ENCODE measurements around the gene KCNMA1.

KCNMA1 gene

DNA sequence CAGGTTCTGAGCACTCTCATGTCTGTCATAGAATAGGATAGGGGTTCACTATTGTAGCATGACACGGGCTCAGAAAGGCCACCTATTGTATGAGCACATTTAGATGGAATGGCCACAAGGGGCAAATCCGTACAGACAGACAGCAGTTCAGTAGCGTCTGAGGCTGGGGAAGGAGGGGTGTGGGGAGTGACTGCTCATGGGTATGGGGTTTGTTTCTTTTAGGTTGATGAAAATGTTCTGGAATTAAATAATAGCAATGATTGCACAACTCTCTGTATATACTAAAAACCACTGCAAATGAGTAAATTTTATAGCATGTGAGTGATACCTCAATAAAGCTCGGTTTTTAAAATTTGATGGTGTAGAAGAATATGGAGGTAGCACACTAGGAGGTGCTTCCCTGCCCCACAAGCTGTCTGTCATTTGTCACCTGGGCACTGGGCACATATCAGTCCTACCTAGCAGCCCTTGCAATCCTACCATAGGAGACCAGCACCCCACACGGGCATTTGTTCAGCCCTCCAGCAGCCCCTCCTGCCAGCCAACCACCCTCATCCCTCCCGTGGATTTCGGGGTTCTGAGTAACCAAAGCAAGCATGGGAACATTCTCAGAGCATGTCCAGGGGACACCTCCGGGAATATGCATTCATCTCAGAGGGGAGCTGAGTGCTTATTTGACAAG, 35.2 kb downstream of the KCNMA1 start:
- Histone ChIP-seq H3K4me3 (peak overlapping the region in 8 of 10 experiments; percentile 37 to 51 (median 41); a peak in 12 of 20 replicates), H3K36me3 (no peaks in the 10 kb centered on the region), H3K9ac (peak overlapping the region in 9 of 11 experiments; percentile 28 to 57 (median 53); a peak in 15 of 22 replicates), H3K4me1 (peaks cover 51 to 81% (median 71%) of the 10 kb centered on the region in 10 experiments), H4K20me1 (peaks cover 0 to 71% (median 0%) of the 10 kb centered on the region in 11 experiments; a peak in 2 of 22 replicates), H3K9me3 (replicated peaks in 1 of 11) (0 out of 22 replicates have a peak, but pooled peaks cover 0 to 4% (median 0%) of the 10 kb centered on the region in 11 experiments), H3K4me2 (peak overlapping the region; percentile 70 to 96 (median 88)), H3K27ac (peak overlapping the region in 9 of 11 experiments; percentile 17 to 75 (median 59); a peak in 18 of 22 replicates), H3K27me3 (no peaks in the 10 kb centered on the region)
- TF ChIP-seq Cebpa-rat (IDR thresholded peaks at IDR 0.05): peak in 2 of 11 experiments; percentile 22 to 61; a peak in 1 of 22 replicates

GRCh38 chr10:77601488-77601887, 36.1 kb downstream of the KCNMA1 start:
- no peak for TF ChIP-seq Cebpa-rat (IDR thresholded peaks at IDR 0.05)
- no peak overlapping the region for H3K9ac ChIP-seq

GRCh38 chr10:77600640-77601039, 37.0 kb downstream of the KCNMA1 start:
- TF ChIP-seq Cebpa-rat (IDR thresholded peaks at IDR 0.05): no peak

More at GRCh38 chr10:77601488-77601887, 36.1 kb downstream of the KCNMA1 start:
- H4K20me1 ChIP-seq: peaks cover 0 to 71% (median 0%) of the 10 kb centered on the region in 11 experiments; a peak in 2 of 22 replicates
- peak overlapping the region; percentile 70 to 96 (median 88); a peak in 20 of 22 replicates for H3K4me2 ChIP-seq
- peaks cover 43 to 72% (median 62%) of the 10 kb centered on the region in 10 experiments for H3K4me1 ChIP-seq
- 0 out of 22 replicates have a peak, but pooled peaks cover 0 to 4% (median 0%) of the 10 kb centered on the region in 11 experiments for H3K9me3 ChIP-seq (replicated peaks in 1 of 11)
- H3K36me3 ChIP-seq: no peaks in the 10 kb centered on the region
- H3K27me3 ChIP-seq: no peaks in the 10 kb centered on the region
- no peak overlapping the region for H3K4me3 ChIP-seq
- peak overlapping the region in 2 of 11 experiments; percentile 59 to 75; a peak in 2 of 22 replicates for H3K27ac ChIP-seq

DNA sequence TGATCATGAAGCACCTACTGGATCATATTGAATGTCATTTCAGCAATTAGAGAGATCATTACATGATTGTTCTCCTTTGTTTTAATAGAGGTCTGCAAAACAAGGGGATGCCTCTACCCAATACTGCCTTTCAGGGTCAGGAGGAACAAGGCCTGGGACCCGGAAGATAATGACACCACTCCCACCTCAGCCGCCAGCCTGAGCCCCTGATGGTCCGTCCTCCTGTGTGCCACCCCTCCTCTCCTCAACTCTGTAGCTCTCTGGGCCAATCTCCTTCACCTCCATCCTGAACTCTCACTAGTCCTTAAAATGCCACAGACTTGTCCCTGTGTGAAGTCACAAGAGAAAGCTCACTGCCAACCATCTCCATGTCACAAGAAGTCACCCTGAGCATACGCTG, 38.0 kb downstream of the KCNMA1 start:
- Histone ChIP-seq H3K27ac (no peak overlapping the region), H3K4me1 (peaks cover 40 to 65% (median 53%) of the 10 kb centered on the region in 10 experiments), H3K9me3 (replicated peaks in 1 of 11) (0 out of 22 replicates have a peak, but pooled peaks cover 0 to 4% (median 0%) of the 10 kb centered on the region in 11 experiments), H3K36me3 (no peaks in the 10 kb centered on the region), H3K4me3 (no peak overlapping the region), H4K20me1 (peaks cover 0 to 60% (median 0%) of the 10 kb centered on the region in 11 experiments; a peak in 2 of 22 replicates), H3K4me2 (peak overlapping the region in 2 of 11 experiments; percentile 92 to 94; a peak in 3 of 22 replicates), H3K9ac (no peak overlapping the region), H3K27me3 (no peaks in the 10 kb centered on the region)
- no peak for TF ChIP-seq Cebpa-rat (IDR thresholded peaks at IDR 0.05)

More at GRCh38 chr10:77600640-77601039, 37.0 kb downstream of the KCNMA1 start:
- H3K4me3 ChIP-seq: no peak overlapping the region
- no peak overlapping the region; a peak in 1 of 22 replicates for H3K27ac ChIP-seq
- peak overlapping the region in 8 of 11 experiments; percentile 86 to 96 (median 90); a peak in 15 of 22 replicates for H3K4me2 ChIP-seq
- H4K20me1 ChIP-seq: peaks cover 0 to 64% (median 0%) of the 10 kb centered on the region in 11 experiments; a peak in 2 of 22 replicates
- H3K36me3 ChIP-seq: no peaks in the 10 kb centered on the region
- peaks cover 43 to 65% (median 54%) of the 10 kb centered on the region in 10 experiments for H3K4me1 ChIP-seq
- no peak overlapping the region for H3K9ac ChIP-seq
- no peaks in the 10 kb centered on the region for H3K27me3 ChIP-seq
- H3K9me3 ChIP-seq (replicated peaks in 1 of 11): 0 out of 22 replicates have a peak, but pooled peaks cover 0 to 4% (median 0%) of the 10 kb centered on the region in 11 experiments

- 0 out of 22 replicates have a peak overlapping the region, but pooled peaks of 1 of the 11 experiments have one; percentile 3 for H3K4me2 ChIP-seq
- H3K36me3 ChIP-seq: no peaks in the 10 kb centered on the region
- peaks cover 40 to 65% (median 53%) of the 10 kb centered on the region in 10 experiments for H3K4me1 ChIP-seq
- TF ChIP-seq Cebpa-rat (IDR thresholded peaks at IDR 0.05): no peak
- no peak overlapping the region; a peak in 1 of 22 replicates for H3K9ac ChIP-seq
- H3K27me3 ChIP-seq: no peaks in the 10 kb centered on the region
- no peak overlapping the region for H3K27ac ChIP-seq
- 0 out of 22 replicates have a peak, but pooled peaks cover 0 to 4% (median 0%) of the 10 kb centered on the region in 11 experiments for H3K9me3 ChIP-seq (replicated peaks in 1 of 11)
- H3K4me3 ChIP-seq: no peak overlapping the region
- peaks cover 0 to 67% (median 0%) of the 10 kb centered on the region in 11 experiments; a peak in 2 of 22 replicates for H4K20me1 ChIP-seq
These were observed 39.0 kb downstream of the KCNMA1 start for GRCh38 chr10:77598606-77599005.

DNA sequence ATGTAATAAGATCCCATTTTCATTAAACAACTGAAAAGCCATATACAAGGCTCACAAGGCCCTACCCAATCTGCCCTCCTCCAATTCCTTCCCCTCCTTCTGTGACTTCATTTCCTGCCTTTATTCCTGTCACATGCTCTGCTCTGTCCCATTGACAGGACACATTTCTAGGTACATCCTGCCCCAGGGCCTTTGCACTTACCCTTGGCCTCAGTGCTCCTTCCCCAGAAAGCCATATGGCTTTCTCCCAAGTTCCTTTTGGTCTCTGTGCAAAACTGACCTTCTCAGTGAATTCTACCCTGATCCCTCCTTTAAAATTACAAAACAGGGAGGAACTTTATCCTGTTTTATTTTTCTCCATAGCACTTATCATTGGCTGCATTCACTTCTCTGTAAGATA, 40.0 kb downstream of the KCNMA1 start:
- Histone ChIP-seq H3K4me1 (peaks cover 40 to 63% (median 51%) of the 10 kb centered on the region in 10 experiments), H3K9ac (no peak overlapping the region), H3K36me3 (no peaks in the 10 kb centered on the region), H3K27me3 (no peaks in the 10 kb centered on the region), H3K4me2 (no peak overlapping the region), H3K27ac (no peak overlapping the region), H3K9me3 (replicated peaks in 1 of 11) (0 out of 22 replicates have a peak, but pooled peaks cover 0 to 4% (median 0%) of the 10 kb centered on the region in 11 experiments), H3K4me3 (no peak overlapping the region), H4K20me1 (peaks cover 0 to 74% (median 0%) of the 10 kb centered on the region in 11 experiments; a peak in 2 of 22 replicates)
- no peak for TF ChIP-seq Cebpa-rat (IDR thresholded peaks at IDR 0.05)

DNA sequence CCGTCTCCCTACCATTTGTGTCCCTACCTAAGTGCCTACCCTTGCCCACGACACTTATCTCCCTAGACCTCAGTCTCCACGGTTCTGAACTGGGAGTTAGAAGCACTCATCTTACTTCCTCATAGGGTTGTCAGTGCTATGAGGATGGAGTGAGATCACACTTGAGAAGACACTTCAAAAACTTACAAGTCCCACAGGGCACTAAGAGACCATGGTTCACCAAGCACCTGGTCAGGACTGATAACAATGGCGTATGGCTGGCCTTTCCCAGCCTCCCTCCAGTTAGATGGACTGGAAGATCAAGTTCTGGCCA, 43.2 kb downstream of the KCNMA1 start:
- TF ChIP-seq Cebpa-rat (IDR thresholded peaks at IDR 0.05): no peak
- H3K27ac ChIP-seq: peak overlapping the region in 9 of 11 experiments; percentile 4 to 59 (median 15); a peak in 13 of 22 replicates

GRCh38 chr10:77593771-77594470, 43.7 kb downstream of the KCNMA1 start:
- Histone ChIP-seq H3K36me3 (peaks cover 0 to 5% (median 0%) of the 10 kb centered on the region in 11 experiments; a peak in 1 of 22 replicates), H3K9ac (peak overlapping the region in 4 of 11 experiments; percentile 4 to 23 (median 10); a peak in 3 of 22 replicates), H3K4me1 (peaks cover 22 to 37% (median 27%) of the 10 kb centered on the region in 10 experiments), H3K9me3 (replicated peaks in 1 of 11) (peaks cover 0 to 10% (median 4%) of the 10 kb centered on the region in 11 experiments; a peak in 5 of 22 replicates), H3K27me3 (no peaks in the 10 kb centered on the region), H4K20me1 (peaks cover 0 to 67% (median 0%) of the 10 kb centered on the region in 11 experiments; a peak in 2 of 22 replicates), H3K4me2 (peak overlapping the region; percentile 56 to 87 (median 73)), H3K27ac (peak overlapping the region in 8 of 11 experiments; percentile 4 to 59 (median 14); a peak in 12 of 22 replicates), H3K4me3 (no peak overlapping the region)
- TF ChIP-seq Cebpa-rat (IDR thresholded peaks at IDR 0.05): no peak

More for the DNA sequence above, 43.2 kb downstream of the KCNMA1 start:
- H3K4me2 ChIP-seq: peak overlapping the region; percentile 56 to 87 (median 73)
- peak overlapping the region in 4 of 11 experiments; percentile 4 to 23 (median 10); a peak in 4 of 22 replicates for H3K9ac ChIP-seq
- H4K20me1 ChIP-seq: peaks cover 0 to 71% (median 0%) of the 10 kb centered on the region in 11 experiments; a peak in 2 of 22 replicates
- H3K4me1 ChIP-seq: peaks cover 22 to 37% (median 27%) of the 10 kb centered on the region in 10 experiments
- no peaks in the 10 kb centered on the region for H3K27me3 ChIP-seq
- H3K9me3 ChIP-seq (replicated peaks in 1 of 11): peaks cover 0 to 5% (median 0%) of the 10 kb centered on the region in 11 experiments; a peak in 4 of 22 replicates
- no peak overlapping the region for H3K4me3 ChIP-seq
- H3K36me3 ChIP-seq: no peaks in the 10 kb centered on the region; a peak in 1 of 22 replicates

All from BLaER1 treated with 17β-estradiol and CSF1 and Interleukin-3, amounts not matched to agents 10 nM and 100 nM (cell line).